GM21526 (cell line): ENCODE results near the gene CACHD1.
"Not testable (repeated sequence)": the region's sequence is repeated elsewhere in the genome, so short reads cannot be mapped to it uniquely, and the experiment has no call there.

Experiments used
- ATAC-seq: cut with Tn5 transposase; IDR thresholded peaks from one replicate; pipeline ENCODE4 v1.9.1; 2021; ENCODE audit warnings: moderate library complexity; ENCODE audit not compliant: unreplicated experiment, low FRiP score

CACHD1 gene

DNA sequence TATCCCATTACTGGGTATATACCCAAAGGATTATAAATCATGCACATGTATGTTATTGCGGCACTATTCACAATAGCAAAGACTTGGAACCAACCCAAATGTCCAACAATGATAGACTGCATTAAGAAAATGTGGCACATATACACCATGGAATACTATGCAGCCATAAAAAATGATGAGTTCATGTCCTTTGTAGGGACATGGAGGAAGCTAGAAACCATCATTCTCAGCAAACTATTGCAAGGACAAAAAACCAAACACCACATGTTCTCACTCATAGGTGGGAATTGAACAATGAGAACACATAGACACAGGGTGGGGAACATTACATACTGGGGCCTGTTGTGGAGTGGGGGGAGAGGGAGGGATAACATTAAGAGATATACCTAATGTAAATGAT is 270.8 kb downstream of the CACHD1 start:
- ATAC-seq = not testable (repeated sequence)
